ENCODE data around the gene TMUB1. TPM values are rescaled to one million over a fixed set of nuclear protein-coding genes. Genes with fewer than 3 reads are reported as not detected.

TMUB1 gene
- total and polyA plus RNA-seq, 9 of the 15 experiments (the other 6 are each of a cell fraction or from before 2014, with no cell fraction given): 0.14 to 241 (median 74.1) TPM

DNA sequence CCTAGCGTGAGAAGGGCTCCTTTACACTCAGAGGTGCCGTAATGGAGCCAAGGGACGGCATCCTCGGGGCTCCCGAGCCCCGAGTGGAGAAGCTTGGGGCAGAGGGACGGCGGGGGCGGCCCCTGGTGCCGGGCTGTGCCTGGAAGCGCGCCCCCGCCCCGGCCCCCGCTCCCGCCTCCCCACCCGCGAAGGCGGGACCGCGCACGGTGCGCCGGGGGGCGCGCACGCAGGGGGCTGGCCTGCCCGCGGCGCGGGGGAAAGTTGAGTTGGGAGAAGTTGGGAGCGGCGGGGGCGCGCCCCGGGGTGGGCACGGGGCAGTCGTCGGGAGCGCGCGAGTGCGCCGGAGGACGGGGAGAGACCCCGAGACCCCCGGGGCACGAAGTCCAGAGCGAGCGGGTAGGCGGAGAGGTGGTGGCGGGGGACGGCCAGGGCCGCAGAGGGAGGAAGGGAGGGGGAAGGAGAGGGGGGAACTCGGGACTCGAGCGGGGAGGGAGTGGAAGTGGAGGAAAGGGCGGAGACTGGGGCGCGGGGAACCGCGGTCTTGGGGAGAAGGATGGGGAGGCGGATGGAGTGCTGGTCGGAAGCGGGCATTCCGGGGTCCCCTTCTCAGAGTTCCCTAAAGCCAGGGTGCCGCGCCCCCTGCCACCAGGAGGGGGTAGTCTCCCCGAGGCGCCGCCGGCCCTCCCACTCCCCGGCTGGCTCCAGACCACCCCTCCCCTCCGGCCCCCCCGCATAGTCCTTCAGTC is 23.8 kb downstream of the TMUB1 start, which contains the start of gene SLC4A2 (continued):
- TF ChIP-seq SIN3A (IDR thresholded peaks at IDR 0.05; ENCODE audit: borderline replicate concordance in 2 of 2, control insufficient read depth in 1 of 2, low read depth in 2 of 2, low read length in 2 of 2): peak; percentile 42 to 53; a peak in 1 of 4 replicates
- peak; percentile 77; the same call in 1 of the 2 replicates for TF ChIP-seq HLTF (IDR thresholded peaks at IDR 0.05)
- TF ChIP-seq MLLT1 (IDR thresholded peaks at IDR 0.05): peak; percentile 46 to 67; a peak in 2 of 4 replicates
- peak; percentile 22; the same call in 1 of the 2 replicates for TF ChIP-seq TEAD4 (IDR thresholded peaks at IDR 0.05; ENCODE audit: low read length)
- no peak for TF ChIP-seq TEAD4 (CRISPR knock-in tag; IDR thresholded peaks at IDR 0.05; ENCODE audit: borderline replicate concordance)
- TF ChIP-seq GATAD2A (IDR thresholded peaks at IDR 0.05): peak; percentile 62; the same call in 1 of the 2 replicates
- TF ChIP-seq ESRRB (CRISPR knock-in tag; IDR thresholded peaks at IDR 0.05; ENCODE audit: borderline replicate concordance): no peak
- TF ChIP-seq KLF13 (tag; IDR thresholded peaks at IDR 0.05; ENCODE audit: borderline replicate concordance, low read depth): no peak
- TF ChIP-seq, protein P1, sequence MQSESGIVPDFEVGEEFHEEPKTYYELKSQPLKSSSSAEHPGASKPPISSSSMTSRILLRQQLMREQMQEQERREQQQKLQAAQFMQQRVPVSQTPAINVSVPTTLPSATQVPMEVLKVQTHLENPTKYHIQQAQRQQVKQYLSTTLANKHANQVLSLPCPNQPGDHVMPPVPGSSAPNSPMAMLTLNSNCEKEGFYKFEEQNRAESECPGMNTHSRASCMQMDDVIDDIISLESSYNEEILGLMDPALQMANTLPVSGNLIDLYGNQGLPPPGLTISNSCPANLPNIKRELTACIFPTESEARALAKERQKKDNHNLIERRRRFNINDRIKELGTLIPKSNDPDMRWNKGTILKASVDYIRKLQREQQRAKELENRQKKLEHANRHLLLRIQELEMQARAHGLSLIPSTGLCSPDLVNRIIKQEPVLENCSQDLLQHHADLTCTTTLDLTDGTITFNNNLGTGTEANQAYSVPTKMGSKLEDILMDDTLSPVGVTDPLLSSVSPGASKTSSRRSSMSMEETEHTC (IDR thresholded peaks at IDR 0.05): no peak
- TF ChIP-seq ZNF407 (IDR thresholded peaks at IDR 0.05; ENCODE audit: low read depth): no peak
- peak; percentile 50 for TF ChIP-seq FOSL1 (tag; conservative IDR thresholded peaks at IDR 0.05)
- TF ChIP-seq YY1 (IDR thresholded peaks at IDR 0.05; ENCODE audit: borderline replicate concordance in 1 of 3, control insufficient read depth in 1 of 3, extremely low read depth in 1 of 3, insufficient read depth in 3 of 3, insufficient read length in 1 of 3, insufficient replicate concordance in 2 of 3, low read depth in 1 of 3, low read length in 2 of 3): no peak
- no peak for TF ChIP-seq ZFPM2 (CRISPR knock-in tag; IDR thresholded peaks at IDR 0.05)
- TF ChIP-seq YBX1 (IDR thresholded peaks at IDR 0.05): no peak
- peak; percentile 38 for TF ChIP-seq HNRNPK (IDR thresholded peaks at IDR 0.05; ENCODE audit: low read depth, low read length, poor library complexity, severe bottlenecking)
- 0 out of 4 replicates have a peak, but pooled peaks of 1 of the 2 experiments have one; percentile 9 for TF ChIP-seq TBL1XR1 (IDR thresholded peaks at IDR 0.05; ENCODE audit: low read length in 2 of 2)

Measured in K562 (cell line).